NCI-H1694 (cell line): ENCODE results near the gene ZGRF1.
"Not testable (repeated sequence)": the region's sequence is repeated elsewhere in the genome, so short reads cannot be mapped to it uniquely, and the experiment has no call there.

Experiments
- DNase-seq: peaks from one replicate; lab custom pipeline; 2025; lab: John Stamatoyannopoulos, UW

Gene ZGRF1

DNA sequence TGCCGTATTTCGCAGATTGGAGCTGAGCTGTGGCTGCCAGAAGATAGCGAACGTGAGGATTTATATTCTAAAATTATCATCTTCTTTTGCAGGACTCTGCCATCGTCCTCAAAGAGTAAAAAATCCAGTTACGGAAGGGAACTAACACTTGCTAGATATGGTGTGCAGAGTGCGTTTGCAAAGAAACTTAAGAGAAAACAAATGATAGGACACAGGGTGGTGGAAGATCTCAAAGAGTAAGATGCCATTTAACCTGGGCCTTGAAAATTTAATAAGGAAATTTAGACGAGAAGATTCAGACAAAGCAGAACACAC lies 800 bp upstream of the ZGRF1 start:
- DNase-seq: no peak

DNA sequence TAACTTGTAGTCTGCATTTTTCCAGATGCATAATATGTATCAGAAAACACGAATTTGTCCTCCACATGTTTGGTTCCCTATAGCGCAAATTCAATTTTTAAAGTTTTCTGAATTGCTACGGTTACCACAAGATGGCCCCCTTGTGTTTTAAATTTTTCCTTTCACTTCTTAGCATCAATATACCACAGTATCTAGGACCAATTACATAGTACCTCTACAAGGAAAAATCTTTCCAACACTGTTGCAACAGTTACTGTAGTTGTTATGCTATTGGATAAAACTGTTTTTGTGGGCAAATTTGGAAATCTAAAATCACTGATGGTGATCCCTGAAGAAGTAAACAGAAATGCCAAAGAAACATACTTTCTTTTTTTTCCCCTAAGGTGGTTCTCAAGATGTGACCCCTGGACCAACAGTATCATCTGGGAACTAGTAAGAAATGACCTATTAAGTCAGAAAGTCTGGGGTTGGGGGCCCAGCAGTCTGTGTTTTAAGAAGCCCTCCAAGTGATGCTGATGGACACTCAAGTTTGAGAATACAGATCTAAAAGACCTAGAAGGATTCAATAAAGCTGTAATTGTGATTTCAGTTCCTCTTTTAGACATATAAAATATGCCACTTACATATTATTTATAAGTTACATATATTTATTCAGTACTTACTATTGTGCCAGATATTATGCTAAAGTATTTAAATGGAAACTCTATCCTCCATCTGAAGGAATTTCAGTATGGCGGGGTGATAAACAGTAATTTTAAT lies 3.1 kb downstream of the ZGRF1 start:
- peak; percentile 43 for DNase-seq

DNA sequence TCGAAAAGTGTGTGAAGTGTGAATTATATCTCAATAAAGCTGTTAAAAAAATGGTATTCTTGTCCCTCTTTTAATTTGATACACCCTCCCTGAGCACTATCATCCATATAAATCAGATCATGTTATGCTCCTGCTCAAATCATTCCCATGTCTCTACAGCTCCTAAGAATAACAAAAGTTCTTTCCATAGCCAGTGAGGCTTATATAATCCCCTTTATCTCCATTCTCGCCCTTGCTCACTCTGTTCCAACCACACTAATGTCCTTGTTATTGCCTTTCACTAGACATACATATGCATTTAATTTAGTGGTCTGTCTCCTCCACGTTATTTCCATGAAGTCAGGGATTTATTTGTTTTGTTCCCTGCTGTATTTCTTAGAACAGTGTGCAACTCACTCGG lies 10.5 kb downstream of the ZGRF1 start:
- DNase-seq: no peak

DNA sequence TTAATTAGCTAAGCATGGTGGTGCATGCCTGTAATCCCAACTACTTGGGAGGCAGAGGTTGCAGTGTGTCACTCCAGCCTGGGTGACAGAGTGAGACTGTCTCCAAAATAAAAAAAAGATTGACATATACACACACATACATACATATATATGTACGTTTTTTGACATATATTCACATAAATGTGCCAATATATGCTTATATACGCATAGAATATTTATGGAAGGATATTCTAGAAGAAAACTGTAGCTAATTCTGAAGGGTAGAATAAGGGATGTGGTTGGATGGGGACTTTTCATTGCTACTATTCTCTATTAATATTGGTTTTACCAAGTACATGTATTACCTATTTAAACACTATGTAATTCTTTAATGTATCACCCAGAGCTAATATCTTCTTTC lies 19.7 kb downstream of the ZGRF1 start:
- DNase-seq: no peak

DNA sequence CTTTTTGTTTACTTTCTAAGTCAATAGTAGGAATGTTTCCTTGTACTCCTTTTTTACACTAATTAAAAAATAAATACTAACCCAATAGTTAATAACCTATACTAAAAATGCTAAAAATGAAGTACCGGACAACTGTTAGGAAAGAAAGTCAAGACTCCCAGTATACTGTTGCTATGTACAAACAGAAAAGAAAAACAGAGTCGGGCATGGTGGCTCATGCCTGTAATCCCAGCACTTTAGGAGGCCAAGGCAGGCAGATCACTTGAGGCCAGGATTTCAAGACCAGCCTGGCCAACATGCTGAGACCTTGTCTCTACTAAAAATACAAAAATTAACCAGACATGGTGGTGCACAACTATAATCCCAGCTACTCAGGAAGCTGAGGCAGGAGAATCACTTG lies 23.9 kb downstream of the ZGRF1 start:
- not testable (repeated sequence) for DNase-seq

DNA sequence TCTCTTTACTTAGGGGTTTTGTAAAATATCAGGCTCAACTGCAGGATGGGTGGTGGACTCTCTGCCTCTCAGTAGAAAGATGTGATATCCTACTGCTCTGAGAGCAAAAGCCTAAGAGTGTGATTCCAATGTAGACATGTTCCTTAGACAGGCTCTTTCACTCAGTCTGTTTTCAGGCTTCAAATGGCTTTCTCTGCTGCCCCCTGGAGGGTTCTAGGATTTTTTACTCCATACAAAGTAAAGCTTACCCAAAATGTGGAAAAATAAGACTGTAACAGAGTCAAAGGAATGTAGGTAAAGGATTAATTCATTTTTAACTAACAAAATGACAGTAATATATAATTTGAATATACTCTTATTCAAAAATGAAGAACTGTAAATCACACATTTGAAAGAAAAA lies 32.1 kb downstream of the ZGRF1 start:
- peak; percentile 61 for DNase-seq

DNA sequence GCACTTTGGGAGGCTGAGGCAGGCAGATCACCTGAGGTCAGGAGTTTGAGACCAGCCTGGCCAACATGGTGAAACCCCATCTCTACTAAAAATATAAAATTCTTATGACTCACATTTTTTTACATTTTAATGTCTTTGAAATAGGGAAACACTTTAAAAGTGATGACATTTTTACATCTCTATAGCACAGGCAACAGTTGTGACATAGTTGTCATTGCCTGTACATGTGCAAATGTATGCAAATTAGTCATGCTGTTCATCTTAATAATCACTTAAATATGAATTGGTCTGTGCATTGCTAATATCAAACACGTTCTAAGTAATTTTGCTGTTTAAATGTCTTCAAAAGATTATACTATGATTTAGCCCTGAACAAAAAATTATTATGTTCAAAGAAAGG lies 41.7 kb downstream of the ZGRF1 start:
- DNase-seq: no peak

DNA sequence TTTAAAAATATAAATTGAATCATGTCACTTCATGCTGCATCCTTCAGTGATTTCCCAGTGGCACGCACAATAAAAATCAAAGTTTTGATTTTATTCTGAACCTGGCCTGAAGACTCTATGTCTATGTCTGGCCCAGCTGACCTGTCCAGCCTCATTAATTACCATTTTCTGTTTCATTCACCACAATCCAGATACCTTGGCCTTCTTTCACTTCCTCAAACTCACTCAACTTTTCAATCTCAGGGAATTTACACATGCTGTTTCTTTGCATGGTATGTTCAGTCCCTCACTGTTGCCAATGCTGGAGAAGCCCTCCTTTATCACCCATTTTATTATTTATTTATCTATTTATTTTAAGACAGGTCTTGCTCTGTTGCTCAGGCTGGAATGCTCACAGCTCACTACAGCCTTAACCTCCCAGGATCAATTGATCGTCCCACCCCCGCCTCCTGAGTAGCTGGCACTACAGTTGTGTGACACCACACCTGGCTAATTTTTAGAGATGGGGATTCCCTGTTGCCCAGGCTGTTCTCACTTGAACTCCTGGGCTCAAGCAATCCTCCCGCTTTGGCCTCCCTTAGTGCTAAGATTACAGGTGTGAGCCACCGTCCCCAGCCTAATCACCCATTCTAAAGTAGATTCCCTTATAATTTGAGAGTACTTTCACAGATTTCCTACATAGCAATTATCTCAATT lies 43.1 kb downstream of the ZGRF1 start:
- no peak for DNase-seq

DNA sequence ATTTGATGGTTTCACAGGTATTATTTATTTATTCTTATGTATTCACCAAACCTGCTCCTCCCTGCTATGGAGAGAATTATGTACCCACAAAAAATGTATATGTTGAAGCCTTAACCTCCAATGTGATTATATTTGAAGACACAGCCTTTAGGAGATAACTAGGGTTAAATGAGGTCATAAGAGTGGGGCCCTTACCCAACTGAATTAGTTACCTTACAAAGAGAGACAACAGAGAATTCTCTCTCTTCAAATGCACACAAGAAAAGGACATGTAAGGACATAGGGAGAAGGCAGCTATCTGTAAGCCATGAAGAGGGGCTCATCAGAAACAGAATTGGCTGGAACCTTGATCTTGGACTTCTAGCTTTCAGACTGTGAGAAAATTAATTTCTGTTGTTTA lies 44.0 kb downstream of the ZGRF1 start:
- DNase-seq: no peak

DNA sequence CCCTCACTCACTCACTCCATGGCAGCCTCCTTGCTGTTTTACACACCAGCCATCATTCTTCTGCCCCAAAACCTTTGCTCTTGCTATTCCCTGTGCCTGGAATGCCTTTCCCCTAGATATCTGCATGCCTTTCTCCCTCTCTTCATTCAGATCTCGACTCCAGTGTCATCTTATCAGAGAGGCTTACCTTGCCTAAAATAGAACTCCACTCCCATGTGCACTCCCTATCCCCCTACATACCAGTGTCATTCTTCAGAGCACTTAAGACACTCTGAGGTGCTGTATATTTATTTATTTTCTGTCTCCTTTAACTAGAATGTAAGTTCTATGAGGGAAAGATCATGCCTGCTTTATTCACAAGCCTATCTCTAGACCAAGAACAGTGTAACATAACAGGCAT lies 45.1 kb downstream of the ZGRF1 start:
- DNase-seq: no peak

DNA sequence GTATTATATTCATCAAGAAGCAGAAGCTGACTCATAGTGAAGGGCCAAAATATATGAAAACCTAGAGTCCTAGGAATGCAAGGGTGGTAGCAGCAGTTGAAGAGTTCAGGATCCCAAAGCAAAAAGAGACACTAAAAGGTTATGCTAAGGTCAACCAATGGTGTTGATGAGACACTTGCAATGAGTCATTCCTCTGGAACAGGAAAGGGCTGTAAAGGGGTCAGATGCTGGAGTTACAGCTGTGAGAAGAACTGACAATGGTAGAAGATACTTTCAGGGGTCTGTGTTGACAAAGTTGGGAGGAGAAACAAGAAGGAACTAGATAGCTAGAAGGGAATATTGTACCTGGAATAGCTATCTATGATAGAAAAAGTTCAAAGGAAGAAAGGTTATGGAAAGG lies 47.5 kb downstream of the ZGRF1 start:
- DNase-seq: no peak

DNA sequence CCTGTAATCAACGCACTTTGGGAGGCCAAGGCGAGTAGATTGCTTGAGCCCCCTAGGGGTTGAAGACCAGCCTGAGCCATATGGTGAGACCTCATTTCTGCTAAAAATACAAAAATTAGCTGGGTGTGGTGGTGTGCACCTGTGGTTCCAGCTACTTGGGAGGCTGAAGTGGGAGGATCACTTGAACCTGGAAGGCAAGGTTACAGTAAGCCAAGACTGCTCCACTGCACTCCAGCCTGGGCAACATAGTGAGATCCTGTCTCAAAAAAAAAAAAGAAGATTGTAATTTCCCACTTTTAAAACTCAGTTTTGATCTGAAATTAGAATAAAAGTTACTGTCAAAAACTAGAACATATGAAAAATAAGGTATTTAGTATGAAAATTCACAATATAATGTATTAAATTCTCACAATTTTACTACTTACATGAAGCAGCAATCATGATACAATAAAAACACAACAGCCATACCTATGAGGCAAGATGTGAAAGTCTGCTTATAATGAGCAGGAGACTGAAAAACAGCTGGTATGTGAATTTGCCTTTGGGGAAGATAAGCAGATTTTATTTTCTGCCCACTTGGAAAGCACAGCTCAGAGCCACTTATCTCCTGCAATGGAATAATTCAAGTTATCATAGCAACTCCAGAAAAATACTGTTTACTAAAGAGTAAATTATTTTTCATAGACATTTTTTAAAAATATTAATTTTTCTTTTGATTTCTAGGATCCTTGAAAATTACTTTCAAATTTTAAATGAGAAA lies 50.6 kb downstream of the ZGRF1 start:
- DNase-seq: no peak

DNA sequence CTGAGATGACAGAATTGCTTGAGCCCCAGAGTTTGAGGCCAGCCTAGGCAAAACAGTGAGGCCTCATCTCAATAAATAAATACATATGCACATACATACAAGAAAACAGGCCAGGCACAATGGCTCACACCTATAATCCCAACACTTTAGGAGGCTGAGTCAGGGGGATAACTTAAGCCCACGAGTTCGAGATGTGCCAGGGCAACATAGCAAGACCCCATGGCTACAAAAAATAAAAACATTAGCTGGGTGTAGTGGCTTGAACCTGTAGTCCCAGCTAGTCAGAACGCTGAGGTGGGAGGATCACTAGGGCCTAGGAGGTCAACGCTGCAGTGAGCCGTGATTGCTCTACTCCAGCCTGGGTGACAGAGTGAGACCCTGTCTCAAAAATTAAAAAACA lies 69.2 kb downstream of the ZGRF1 start:
- no peak for DNase-seq

DNA sequence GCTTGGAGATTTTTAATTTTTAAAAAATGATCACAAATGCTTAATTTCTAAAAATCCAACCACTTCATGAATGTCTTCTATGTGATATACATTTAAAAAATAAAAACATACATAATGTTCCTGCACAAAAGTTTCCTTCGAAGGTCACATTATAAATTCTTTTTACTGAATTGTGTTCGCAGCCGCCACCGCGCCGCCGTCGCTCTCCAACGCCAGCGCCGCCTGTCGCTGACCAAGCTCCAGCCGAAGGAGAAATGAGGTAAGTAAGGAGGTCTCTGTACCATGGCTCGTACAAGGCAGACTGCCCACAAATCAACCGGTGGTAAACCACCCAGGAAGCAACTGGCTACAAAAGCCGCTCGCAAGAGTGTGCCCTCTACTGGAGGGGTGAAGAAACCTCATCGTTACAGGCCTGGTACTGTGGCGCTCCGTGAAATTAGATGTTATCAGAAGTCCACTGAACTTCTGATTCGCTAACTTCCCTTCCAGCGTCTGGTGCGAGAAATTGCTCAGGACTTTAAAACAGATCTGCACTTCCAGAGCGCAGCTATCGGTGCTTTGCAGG lies 71.9 kb downstream of the ZGRF1 start:
- DNase-seq: no peak

DNA sequence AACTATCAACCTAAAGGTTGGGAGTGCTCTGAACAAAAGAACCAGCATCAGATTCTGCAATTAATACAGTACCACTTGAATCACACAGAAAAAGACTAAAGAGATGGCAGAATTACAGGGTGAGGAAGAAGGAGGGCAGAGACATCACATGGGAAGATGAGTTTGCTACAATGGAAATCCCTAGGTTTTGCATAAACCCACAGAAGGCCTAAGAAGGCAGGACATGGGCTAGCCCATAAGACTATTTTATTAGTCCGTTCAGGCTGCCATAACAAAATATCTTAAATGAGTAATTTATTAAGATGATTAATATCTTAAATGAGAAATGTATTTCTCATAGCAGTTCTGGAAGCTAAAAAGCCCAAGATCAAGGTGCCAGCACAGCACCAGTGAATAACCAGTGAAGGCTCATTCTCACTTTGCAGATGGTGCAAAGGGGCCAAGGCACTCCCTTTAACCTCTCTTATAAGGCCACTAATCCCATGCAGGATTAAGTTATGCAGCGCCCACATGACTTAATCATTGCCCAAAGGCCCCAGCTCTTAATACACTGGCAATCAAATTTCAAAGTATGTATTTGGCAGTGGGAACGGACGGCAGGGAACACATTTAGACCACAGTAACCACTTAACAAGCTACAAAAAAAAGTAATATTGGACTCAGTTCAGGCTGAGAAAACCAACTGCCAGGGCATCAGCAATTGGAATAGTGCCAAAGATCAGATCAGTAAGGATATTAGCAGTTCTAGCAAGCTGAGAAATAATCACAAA lies 73.1 kb downstream of the ZGRF1 start:
- no peak for DNase-seq

DNA sequence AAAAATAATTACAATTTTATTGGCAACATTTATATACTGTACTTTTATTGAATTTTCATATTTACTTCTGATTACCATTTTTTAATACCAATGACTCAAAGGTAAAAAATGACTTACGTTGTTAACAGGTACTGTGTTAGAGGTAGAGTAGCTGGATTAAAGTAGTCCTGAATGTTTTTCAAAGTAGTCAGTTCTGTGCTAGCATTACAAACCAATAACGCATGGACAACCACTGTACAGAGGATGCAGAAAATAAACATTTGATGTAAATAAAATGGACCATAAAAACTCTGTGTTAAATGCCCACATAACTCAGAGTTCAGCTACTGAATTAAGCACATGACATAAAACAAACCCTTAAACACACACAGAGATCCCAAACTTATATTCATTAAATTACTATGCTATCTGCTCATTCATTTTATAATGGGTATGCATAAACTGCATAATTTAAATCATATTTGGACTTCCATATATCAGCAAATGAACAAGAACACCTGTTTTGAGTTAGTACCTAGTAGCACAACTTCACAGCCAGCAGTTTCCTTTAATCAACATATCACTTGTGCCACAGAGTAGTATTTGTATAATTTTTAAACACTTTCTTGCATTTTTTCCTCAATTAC lies 74.3 kb downstream of the ZGRF1 start:
- DNase-seq: no peak

DNA sequence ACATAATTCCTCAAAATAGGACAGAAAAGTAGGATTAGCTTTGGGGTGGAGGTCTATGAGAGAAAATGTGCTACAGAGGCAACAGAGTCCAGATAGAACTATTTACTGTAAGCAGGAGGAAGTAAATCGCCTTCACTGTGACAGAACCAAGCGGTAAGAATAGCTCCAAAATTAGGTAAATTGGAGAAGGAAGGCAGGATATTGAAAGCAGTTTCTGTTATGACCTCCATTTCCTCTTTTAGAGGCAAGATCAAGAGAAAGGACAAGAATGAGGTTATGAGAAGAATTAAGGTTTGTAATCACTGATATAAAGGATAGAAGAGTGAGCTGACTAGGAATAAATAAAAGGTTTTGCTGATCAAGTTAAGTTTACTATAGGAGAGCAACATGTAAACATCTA lies 76.6 kb downstream of the ZGRF1 start:
- no peak for DNase-seq

DNA sequence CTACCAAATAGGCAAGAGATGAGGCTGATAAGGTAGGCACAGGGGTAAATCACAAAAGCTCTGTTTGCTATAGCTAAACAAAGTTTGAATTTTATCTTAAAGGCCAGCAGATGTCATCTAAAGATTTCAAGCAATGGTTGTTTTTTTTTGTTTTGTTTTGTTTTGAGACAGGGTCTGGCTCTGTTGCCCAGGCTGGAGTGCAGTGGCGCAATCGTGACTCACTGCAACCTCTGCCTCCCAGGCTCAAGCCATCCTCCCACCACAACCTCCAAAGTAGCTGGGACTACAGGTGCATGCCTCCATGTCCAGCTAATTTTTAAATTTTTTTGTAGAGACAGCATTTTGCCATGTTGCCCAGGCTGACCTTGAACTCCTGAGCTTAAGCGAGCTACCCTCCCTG lies 77.7 kb downstream of the ZGRF1 start:
- no peak for DNase-seq

DNA sequence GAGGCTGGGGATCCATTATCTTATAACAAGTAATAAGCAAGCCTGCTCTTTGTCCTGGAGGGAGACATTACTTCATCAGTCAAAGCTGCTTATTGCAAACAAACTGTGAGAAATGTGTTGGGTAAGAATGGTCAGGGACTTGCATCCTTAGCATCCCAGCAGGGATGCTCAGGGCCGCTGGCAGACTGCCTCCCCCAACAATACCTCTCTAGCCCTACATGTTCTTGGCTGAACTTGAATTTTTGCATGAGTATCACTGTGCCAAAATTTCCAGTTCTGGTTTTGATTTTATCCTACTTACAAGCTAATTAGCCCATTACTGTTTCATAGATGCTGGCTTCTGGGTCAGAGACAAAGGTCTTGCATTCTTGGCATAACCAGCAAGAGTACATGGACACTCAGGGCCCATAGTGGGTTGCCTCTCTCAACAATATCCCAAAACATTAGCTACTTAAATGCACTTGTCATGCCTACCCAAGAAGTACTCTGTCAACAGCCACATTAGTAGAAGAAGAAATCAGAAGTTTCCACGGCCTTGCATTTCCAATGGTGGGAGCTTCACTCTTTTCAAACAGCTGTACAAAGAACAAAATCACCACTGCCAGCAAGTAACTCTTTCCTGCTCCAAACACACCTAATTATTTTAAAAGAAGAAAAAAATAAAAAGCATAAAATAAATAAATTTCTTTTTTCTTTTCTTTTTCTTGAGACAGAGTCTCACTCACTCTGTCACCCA lies 78.9 kb downstream of the ZGRF1 start:
- no peak for DNase-seq

DNA sequence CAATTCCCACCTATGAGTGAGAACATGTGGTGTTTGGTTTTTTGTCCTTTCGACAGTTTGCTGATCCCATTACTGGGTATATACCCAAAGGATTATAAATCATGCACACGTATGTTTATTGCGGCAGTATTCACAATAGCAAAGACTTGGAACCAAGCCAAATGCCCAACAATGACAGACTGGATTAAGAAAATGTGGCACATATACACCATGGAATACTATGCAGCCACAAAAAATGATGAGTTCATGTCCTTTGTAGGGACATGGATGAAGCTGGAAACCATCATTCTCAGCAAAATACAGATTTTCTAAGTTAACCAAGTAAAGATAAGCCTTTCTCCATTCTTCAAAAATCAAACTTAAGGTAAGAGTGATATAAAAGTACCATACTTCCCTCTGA lies 82.4 kb downstream of the ZGRF1 start:
- DNase-seq: not testable (repeated sequence)

DNA sequence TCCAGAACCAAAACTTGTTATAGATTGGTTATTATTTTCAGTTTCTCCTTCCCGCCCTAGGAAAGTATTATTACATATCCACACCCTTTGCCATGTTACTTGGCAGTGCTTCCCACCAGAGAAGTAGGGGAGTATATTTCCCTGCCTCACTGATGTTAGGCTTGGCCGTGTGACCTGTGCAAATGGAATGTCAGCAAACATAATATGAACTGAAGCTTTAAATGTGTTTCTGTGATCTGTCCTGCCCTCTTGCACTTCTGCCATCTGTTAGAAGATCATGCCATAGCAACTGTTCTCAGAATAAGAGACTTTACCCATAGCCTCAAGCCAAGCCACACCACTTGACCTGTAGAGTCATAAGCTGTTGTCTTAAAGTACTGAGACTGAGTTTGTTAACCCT lies 84.0 kb downstream of the ZGRF1 start:
- no peak for DNase-seq
